MG63 (cell line): ENCODE data around the gene TBC1D4. TPM values are rescaled to one million over a fixed set of nuclear protein-coding genes. Genes with fewer than 3 reads are reported as not detected.
"Not testable (repeated sequence)": the region's sequence is repeated elsewhere in the genome, so short reads cannot be mapped to it uniquely, and the experiment has no call there.

ENCODE experiments used
- DNase-seq: peaks from one replicate; pipeline ENCODE4 v3.0.0-alpha.2; 2020
- H3K27me3 ChIP-seq: fragments of 250-450 bp; sonication (Bioruptor Pico); 2 replicates; pipeline ENCODE4 v1.5.1; 2020; ENCODE audit warnings: mild to moderate bottlenecking, moderate library complexity
- H3K36me3 ChIP-seq: fragments of 250-450 bp; sonication (Bioruptor Pico); 2 replicates; pipeline ENCODE4 v1.5.1; 2020; ENCODE audit warnings: mild to moderate bottlenecking, moderate library complexity
- H3K4me3 ChIP-seq: fragments of 250-450 bp; sonication (Bioruptor Pico); 2 replicates; pipeline ENCODE4 v1.5.1; 2020; ENCODE audit warnings: mild to moderate bottlenecking, moderate library complexity
- H3K9me3 ChIP-seq: fragments of 250-450 bp; sonication (Bioruptor Pico); 2 replicates; pipeline ENCODE4 v1.5.1; 2020; ENCODE audit warnings: mild to moderate bottlenecking, moderate library complexity
- total RNA-seq: library from RNA; depleted of rRNA; stranded (reverse); fragments of >200 nt; shearing (Covaris generic); gene quantifications from 2 replicates; pipeline ENCODE4 v1.2.3, GENCODE V29; 2014; ENCODE audit warnings: low replicate concordance

Gene TBC1D4
- total RNA-seq, 1 experiment from 2014 or later = 9.2 TPM

DNA sequence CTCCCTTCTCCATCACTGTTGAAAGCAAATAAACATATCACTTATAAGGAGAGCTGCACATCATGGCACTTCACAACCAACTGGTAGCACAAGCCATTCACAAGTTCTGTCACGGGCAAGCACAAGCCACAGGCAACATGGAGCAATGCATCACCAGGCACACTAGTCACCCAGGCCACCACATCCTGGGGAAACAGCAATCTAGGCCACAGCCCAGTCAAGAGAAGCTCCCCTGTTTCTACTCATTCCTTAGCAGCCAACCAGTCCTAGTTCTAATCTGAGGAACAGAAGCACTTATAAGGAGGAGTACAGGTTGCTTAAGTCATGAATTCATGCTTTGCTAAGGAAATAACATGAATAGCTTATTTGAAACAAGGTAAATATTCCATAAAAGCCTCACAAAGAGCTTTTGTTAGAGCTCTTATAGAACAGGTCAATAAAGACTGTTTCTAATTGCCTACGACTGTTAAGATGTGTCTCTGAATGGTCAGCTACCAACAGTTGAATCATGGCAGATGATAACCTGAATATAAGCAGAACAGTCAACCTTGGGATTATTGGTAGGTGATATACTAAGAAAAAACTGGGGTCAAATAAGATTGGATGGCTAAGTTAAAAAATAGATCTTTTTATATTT is 169.0 kb downstream of the TBC1D4 start:
- DNase-seq = no peak
- Histone ChIP-seq H3K36me3 (no peaks in the 10 kb centered on the region), H3K27me3 (no peaks in the 10 kb centered on the region), H3K4me3 (no peak overlapping the region), H3K9me3 (no peaks in the 10 kb centered on the region)

DNA sequence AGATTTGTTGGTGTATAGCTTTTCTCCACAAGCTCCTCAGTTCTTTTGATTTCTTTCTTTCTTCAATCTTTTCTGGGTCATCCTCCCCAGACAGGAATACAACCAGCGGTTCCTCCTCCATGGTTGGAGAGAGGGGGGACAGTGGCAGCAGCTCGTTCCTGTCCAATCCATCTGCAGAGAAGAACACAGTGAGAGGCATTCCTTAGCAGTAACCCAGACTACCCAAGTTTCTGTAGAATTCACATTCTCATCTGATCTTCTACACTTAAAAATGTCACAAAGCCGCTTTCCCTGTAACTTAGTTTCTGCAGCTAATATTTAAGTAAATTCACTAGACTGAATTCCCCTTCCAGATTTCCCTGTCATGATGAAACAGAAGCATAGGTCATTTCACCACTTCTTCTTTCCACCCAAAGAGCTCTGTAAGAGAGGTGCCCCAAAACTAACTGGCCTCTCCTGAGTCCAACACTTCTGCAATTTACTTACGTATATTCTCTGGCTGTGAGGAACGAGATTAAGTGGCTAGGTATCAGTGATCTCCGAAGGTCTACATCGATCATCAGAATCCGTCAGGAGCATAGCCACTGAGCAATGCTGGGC is 171.9 kb downstream of the TBC1D4 start:
- Histone ChIP-seq H3K9me3 (no peaks in the 10 kb centered on the region), H3K4me3 (no peak overlapping the region), H3K36me3 (no peaks in the 10 kb centered on the region), H3K27me3 (no peaks in the 10 kb centered on the region)
- no peak for DNase-seq

DNA sequence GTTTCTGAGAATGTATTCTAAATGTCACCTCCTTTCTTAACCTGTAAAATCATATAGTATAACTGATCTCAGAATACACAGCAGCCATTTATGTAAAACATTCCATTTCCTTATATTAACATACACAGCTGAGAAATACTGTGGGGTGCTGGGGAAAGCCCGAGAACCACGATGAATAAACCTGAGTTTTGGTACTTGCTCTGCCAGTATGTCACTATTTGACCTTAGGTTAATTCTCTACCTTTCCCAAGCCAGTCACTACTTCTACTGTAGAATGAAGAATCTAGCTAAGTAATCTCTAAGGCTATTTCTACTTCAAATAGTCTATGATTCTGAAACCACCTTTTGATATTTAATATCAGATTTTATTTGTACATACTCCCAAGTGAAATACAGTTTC is 173.7 kb downstream of the TBC1D4 start:
- Histone ChIP-seq H3K27me3 (no peaks in the 10 kb centered on the region), H3K4me3 (no peak overlapping the region), H3K36me3 (no peaks in the 10 kb centered on the region), H3K9me3 (no peaks in the 10 kb centered on the region)
- no peak for DNase-seq

DNA sequence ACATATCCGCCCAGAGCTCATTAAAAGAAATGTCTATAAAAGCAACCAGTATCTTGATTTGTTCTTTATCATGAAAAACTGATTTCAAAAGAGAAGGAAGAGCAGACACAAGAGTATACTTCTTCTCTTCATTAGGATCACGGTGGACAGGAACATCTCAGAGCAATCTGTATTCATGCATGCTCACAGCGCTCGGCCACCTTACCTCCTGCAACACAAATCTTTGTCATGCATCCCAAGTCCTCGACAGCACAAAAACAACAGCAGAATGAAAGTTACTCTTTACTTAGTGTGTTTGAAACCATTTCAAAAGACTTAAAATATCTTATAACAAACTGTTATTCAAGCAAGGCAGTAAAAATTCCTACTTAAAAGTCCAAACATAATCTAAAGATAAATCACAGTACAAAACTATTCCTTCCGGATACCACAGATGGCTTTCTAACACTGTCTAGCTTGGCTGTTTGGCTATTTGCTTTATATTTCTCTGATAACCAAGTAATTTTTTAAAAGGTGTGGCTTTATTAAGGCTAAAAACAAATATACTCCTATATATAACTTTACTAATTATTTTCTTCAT is 174.5 kb downstream of the TBC1D4 start:
- Histone ChIP-seq H3K9me3 (no peaks in the 10 kb centered on the region), H3K4me3 (no peak overlapping the region), H3K27me3 (no peaks in the 10 kb centered on the region), H3K36me3 (no peaks in the 10 kb centered on the region)
- no peak for DNase-seq

DNA sequence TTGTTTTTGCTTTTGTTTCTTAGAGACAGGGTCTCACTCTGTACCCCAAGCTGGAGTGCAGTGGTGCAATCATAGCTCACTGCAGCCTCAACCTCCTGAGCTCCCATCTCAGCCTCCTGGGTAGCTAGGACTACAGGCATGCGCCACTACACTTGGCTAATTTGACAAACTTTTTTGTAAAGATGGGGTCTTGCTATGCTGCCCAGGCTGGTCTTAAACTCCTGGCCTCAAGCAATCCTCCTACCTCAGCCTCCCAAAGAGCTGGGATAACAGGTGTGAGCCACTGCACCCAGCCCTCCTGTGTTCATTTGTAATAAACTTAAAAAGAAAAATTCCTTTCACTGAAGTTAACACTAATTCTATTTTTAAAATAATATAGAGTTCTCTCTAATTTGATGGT is 175.0 kb downstream of the TBC1D4 start:
- not testable (repeated sequence) for H3K4me3 ChIP-seq, DNase-seq, H3K9me3 ChIP-seq, H3K27me3 ChIP-seq, H3K36me3 ChIP-seq

DNA sequence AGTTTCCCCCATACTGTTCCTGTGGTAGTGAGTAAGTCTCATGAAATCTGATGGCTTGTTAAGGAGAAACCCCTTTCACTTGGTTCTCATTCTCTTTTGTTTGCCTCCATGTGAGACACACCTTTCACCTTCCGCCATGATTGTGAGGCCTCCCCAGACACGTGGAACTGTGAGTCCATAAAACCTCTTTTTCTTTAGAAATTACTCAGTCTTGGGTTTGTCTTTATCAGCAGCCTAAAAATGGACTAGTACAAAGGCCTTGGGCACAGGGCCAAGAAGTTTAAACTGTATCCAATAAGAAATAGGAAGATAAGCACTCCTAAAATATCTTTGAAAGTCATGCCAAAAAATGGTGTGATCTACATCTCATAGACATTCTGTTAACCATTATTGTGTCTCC is 176.9 kb downstream of the TBC1D4 start:
- H3K27me3 ChIP-seq = no peaks in the 10 kb centered on the region
- H3K36me3 ChIP-seq = no peaks in the 10 kb centered on the region
- no peak for DNase-seq
- no peaks in the 10 kb centered on the region for H3K9me3 ChIP-seq
- H3K4me3 ChIP-seq = no peak overlapping the region

DNA sequence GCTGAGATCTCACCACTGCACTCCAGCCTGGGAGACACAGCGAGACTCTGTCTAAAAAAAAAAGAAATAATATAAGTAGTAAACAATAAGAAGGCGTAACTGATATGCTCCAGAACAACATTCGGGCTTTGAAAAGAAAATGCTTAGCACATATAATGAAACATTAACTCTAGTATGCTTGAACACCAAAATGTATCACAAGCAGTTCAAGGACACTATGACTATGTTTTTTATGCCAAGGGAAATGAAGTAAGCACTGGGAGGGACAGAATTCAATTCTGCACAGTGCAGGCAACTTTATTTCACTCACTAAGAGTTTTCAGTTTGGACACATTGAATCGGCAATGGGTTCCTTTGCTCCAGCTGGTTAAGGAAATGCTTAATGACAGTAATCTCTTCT is 178.7 kb downstream of the TBC1D4 start:
- DNase-seq = no peak
- H3K9me3 ChIP-seq = no peaks in the 10 kb centered on the region
- H3K4me3 ChIP-seq = no peak overlapping the region
- H3K27me3 ChIP-seq = no peaks in the 10 kb centered on the region
- H3K36me3 ChIP-seq = no peaks in the 10 kb centered on the region

DNA sequence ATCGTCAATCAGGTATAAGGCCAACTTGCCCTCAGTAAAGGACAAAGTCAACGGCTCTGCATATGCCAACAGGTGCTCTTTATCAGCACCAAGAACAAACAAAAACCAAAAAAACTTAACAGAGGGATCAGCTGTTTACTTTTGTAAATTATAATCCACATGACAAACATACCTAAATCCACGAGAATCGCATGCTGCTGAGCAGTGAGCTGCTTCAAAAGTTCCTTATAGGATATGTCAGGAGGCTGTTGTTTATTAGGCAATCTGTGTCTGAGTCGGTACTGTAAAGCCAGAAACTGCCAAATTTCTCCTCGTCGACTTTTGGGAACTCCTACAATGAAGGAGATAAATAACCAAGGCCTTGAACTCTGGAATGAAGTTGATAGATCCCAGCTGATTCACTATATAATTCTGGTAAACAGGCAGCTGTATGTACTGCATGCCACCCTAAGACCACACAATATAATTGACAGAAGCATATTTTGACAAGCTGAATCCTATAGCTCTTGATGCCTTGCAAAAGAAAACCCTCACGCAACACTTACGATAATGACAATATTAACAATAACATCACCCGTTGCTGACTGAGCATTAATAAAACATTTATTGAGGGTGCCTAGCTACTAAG is 179.8 kb downstream of the TBC1D4 start:
- no peak for DNase-seq
- no peak overlapping the region for H3K4me3 ChIP-seq

DNA sequence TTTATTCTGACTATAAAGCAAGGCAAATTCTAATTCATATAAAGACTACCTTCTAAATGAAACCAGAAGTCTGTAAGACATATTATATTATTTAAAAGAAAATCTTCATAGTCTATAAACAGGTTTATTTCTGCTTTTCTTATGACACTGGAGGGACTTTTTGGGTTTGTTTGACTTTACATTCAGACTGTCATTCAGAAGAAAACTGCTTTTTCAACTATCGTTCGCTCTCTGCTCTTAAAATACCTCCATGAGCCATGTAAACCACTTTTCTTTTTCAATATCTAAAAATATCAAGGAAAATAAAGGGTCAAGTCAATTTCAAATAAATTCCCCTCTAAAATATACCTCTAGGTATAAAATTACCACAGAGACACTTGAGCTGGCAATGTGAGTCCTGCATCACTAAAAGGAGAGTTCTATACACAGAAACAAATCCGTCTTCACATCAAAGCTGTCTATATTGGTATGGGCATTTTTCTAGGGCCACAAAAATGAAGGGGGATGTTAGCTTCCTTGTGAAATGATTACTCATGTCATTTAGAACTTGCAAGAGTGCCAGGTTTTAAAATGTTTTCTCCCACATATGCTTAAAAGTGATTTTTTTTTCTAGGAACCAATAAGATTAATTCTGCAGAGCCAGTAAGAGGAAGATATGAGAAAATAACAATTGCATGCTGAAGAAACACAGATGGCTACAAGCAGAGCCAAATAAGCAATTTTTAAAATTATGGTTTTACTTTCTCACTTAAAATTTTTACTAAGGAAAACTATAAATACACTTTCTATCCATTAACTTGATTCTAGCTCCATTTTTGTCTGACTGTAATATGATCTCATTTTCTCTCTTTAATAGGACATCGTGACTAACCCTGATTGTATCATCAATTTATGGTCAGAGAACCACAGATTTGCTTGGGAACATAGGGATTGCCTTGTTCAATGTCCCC is 181.8 kb downstream of the TBC1D4 start:
- DNase-seq = no peak
- Histone ChIP-seq H3K36me3 (no peaks in the 10 kb centered on the region), H3K4me3 (no peak overlapping the region), H3K9me3 (no peaks in the 10 kb centered on the region), H3K27me3 (no peaks in the 10 kb centered on the region)

More for the DNA sequence above, 179.8 kb downstream of the TBC1D4 start:
- H3K9me3 ChIP-seq = no peaks in the 10 kb centered on the region
- H3K27me3 ChIP-seq = no peaks in the 10 kb centered on the region
- H3K36me3 ChIP-seq = no peaks in the 10 kb centered on the region

DNA sequence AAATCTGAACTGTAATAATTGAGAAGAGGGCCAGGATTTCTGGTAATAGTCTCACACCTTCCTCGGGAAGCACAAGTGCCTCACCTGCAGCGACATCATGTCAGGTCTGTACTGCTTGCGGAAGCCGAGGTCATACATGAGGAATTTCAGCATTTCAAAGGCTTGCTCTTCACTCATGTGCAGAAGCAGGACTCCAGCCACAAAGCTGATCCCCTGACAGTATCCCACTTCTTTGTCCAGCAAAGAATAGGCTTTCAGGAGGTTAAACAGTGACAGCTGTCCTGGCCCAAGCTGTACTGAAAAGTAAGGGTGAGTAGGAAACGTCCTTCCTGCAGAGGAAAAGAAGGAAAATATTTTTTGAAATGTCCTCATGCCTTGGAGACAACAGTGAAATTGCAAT is 182.7 kb downstream of the TBC1D4 start:
- H3K36me3 ChIP-seq = no peaks in the 10 kb centered on the region

DNA sequence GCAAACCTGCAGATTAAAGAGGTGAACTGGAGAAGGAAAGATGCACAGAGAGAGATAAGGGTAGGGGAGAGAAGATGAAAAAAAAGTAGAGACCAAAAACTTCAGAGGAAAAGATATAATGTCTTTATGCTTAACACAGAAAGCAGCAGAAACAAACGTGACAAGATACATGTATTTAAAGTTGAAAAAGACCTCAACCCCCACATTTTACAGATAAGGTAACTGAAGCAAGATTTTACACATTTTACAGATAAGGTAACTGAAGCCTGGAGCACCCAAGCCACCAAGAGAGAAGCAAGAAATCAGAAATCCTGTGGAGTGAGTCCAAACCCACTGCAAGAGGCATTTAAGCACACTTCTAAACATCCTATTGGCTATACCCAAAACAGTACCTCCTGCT is 185.3 kb downstream of the TBC1D4 start:
- no peaks in the 10 kb centered on the region for H3K9me3 ChIP-seq
- H3K36me3 ChIP-seq = no peaks in the 10 kb centered on the region
- no peaks in the 10 kb centered on the region for H3K27me3 ChIP-seq
- DNase-seq = no peak
- no peak overlapping the region for H3K4me3 ChIP-seq

More for the DNA sequence above, 182.7 kb downstream of the TBC1D4 start:
- H3K4me3 ChIP-seq = no peak overlapping the region
- no peak for DNase-seq
- no peaks in the 10 kb centered on the region for H3K27me3 ChIP-seq
- no peaks in the 10 kb centered on the region for H3K9me3 ChIP-seq

DNA sequence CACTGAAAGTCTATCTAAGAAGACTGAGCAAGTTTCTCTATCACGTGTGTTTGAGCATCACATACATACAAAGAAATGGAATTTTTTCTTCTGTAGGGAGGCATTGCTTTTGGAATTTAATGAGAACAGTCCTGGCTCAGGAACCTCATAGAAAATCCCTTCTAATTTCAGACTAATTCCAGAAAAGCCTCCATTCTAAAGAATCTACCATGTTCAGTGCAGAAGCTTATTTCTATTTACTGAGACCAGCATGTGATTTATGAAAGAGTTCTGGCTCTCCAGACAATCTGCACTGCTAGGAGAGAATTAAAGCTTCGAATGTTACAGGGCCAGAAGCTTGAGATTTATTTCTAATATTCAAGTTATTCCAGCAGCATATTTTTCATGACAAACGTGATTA is 186.8 kb downstream of the TBC1D4 start:
- Histone ChIP-seq H3K4me3 (no peak overlapping the region), H3K27me3 (no peaks in the 10 kb centered on the region)
- DNase-seq = no peak

DNA sequence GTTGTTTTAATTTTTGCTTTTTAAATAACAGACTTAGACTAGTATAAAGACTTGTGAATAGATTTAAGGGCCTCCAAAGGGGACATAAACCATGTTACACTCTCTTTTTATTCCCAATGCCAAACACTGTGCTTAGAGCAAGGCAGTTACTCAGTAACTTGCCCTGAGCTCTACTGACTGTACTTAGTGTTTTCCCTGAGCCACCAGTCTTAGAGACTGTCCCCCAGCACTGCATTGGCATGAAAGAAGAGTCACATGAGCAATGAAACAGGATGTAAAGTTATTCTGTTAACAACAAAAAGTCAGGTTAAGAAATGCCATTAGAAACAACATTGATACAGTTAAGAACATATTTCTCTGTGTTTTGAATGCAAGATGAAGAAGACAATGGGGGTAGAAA is 187.9 kb downstream of the TBC1D4 start:
- H3K4me3 ChIP-seq = no peak overlapping the region
- no peaks in the 10 kb centered on the region for H3K9me3 ChIP-seq
- no peaks in the 10 kb centered on the region for H3K27me3 ChIP-seq
- H3K36me3 ChIP-seq = no peaks in the 10 kb centered on the region
- no peak for DNase-seq

More for the DNA sequence above, 186.8 kb downstream of the TBC1D4 start:
- no peaks in the 10 kb centered on the region for H3K36me3 ChIP-seq
- no peaks in the 10 kb centered on the region for H3K9me3 ChIP-seq

DNA sequence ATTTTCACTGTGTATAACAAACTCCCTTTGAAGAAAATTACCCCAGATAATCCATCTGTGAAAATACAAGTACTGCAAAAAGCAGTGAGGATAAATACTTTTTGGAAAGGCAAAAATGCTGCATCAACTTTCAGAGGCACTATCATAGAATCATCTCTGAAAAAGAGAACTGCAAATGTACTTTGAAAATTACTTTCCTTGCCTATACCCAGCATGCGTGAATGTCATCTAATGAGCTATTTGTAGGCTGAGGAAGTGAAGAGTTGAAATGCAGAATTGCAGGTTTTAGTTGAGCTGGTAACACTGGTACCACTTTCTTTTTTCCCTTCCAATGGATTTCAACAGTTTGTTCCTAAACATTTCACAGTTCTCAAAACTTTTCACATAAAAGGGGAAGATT is 196.7 kb downstream of the TBC1D4 start:
- H3K4me3 ChIP-seq = no peak overlapping the region
- peaks cover 2% of the 10 kb centered on the region; the same call in 1 of the 2 replicates for H3K36me3 ChIP-seq
- H3K9me3 ChIP-seq = no peaks in the 10 kb centered on the region; the same call in 1 of the 2 replicates
- DNase-seq = no peak
- no peaks in the 10 kb centered on the region for H3K27me3 ChIP-seq

DNA sequence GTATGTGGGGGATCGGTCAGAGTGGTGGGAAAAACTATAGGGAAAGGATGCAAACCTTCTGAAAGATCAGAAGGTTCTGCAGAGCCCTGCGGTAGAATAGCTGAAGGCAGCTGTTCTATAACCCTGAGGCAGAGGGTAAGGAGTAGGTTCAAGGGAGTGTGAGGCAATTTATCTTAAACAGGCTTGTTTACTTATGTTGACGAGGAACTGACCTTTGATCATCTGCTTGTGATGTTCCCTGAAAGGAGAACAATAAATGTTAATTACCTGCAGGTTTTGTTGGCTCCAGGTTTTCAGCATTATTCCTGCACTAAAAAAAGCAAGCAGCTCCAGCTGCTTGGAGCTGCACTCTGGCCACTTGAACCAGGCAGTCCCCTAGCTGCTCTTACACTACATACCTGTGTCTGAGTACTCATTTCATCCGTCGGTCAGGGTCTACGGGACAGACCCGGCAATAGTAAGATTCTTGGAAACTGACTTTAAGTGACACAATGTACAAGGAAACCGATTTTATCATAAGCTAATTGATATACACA is 202.1 kb downstream of the TBC1D4 start:
- peaks cover 2% of the 10 kb centered on the region; the same call in 1 of the 2 replicates for H3K36me3 ChIP-seq
- DNase-seq = no peak
- H3K4me3 ChIP-seq = no peak overlapping the region
- peaks cover 3% of the 10 kb centered on the region; the same call in 1 of the 2 replicates for H3K9me3 ChIP-seq
- no peaks in the 10 kb centered on the region for H3K27me3 ChIP-seq

DNA sequence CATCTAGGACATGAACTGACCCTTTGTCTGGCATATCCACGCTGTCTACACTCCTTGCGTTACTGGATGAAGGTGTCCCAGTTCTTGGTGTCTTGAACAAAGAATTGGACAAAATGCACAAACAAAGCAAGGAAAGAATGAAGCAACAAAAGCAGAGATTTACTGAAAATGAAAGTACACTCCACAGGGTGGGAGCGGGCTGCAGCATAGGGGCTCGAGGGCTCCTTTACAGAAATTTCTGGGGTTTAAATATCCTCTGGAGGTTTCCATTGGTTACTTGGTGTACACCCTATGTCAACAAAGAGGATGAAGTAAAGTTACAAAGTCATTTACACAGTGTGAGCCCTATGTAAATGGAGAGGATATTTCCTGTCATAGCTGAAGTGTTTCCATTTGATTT is 208.3 kb downstream of the TBC1D4 start:
- DNase-seq = not testable (repeated sequence)

More for the DNA sequence above, 208.3 kb downstream of the TBC1D4 start:
- not testable (repeated sequence) for H3K36me3 ChIP-seq, H3K9me3 ChIP-seq, H3K4me3 ChIP-seq, H3K27me3 ChIP-seq
